ENCODE data around the gene CHST11.
A peak's percentile ranks its signal among the peaks of the same experiment; 100 is the strongest.

The CHST11 gene

GRCh38 chr12:104704224-104704779 lies 247.6 kb downstream of the CHST11 start:
- Mint-ChIP-seq H3K4me1 (peaks cover 41% of the 10 kb centered on the region), H3K9me3 (no peaks in the 10 kb centered on the region), H3K4me3 (no peak overlapping the region), H3K36me3 (ENCODE audit: low read depth) (no peaks in the 10 kb centered on the region), H3K27me3 (ENCODE audit: low read depth, poor library complexity) (no peaks in the 10 kb centered on the region), H3K27ac (peak overlapping the region; percentile 59)
- DNase-seq: no peak
- TF ChIP-seq CTCF (IDR thresholded peaks at IDR 0.05): no peak

DNA sequence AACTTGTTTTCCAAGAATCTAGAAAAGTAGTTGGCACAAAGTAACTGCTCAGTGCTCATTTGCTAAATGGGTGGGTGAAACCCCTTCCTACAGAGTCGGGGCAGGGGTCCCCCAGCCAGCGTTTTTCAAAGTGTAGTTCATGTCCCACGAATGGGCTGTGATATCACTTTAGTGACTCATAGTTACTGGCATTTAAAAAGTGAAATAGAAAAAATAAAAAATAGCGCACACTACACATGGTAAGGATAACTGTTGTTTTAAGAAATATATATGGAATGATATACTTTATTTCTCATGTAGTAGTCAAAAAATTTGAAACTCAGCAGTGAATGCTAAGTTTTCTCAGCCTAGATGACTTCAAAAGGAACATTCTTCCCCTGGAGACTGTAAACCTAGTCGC lies 250.4 kb downstream of the CHST11 start:
- Mint-ChIP-seq H3K27me3 (ENCODE audit: low read depth, poor library complexity) (peaks cover 8% of the 10 kb centered on the region), H3K36me3 (ENCODE audit: low read depth) (no peaks in the 10 kb centered on the region), H3K27ac (no peak overlapping the region), H3K9me3 (no peaks in the 10 kb centered on the region), H3K4me3 (no peak overlapping the region), H3K4me1 (peaks cover 60% of the 10 kb centered on the region)
- DNase-seq: no peak
- TF ChIP-seq CTCF (IDR thresholded peaks at IDR 0.05): no peak

DNA sequence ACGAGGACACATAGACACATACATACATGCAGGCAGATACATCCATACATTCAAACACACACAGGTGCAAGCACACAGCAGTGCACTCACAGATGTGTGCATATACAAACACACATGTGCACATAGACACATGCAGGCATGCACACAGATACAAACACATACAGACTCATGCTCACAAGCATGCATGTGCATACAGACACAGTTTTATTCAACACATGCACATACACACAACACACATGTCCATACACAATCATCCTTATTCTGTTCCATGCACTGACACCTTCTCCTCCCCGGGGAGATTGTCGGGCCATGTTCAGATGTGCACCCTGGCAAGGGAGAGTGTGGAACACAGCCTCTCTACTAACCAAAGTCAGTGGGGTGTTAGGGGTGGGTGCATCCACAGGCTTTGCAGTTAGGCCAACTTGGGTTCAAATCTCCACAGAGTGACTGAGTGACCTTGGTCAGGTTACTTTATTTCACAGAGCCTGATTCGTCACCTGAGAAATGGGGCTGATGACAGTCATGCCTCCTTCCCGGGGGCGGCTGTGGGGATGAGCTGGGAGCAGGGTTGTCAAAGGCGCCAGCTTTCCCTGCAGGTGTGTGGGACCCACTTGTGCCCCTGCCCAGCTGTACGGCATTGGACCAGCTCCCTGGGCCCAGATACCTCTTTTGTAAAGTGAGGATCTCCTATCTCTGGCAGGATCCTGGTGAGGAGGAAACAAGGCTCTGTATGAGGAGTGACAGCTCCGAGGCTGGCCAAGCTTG lies 251.2 kb downstream of the CHST11 start:
- no peak for DNase-seq
- peaks cover 8% of the 10 kb centered on the region for H3K27me3 Mint-ChIP-seq (ENCODE audit: low read depth, poor library complexity)
- H3K36me3 Mint-ChIP-seq (ENCODE audit: low read depth): no peaks in the 10 kb centered on the region
- no peak overlapping the region for H3K4me3 Mint-ChIP-seq
- H3K27ac Mint-ChIP-seq: no peak overlapping the region
- H3K4me1 Mint-ChIP-seq: peaks cover 61% of the 10 kb centered on the region
- H3K9me3 Mint-ChIP-seq: no peaks in the 10 kb centered on the region
- TF ChIP-seq CTCF (IDR thresholded peaks at IDR 0.05): no peak

DNA sequence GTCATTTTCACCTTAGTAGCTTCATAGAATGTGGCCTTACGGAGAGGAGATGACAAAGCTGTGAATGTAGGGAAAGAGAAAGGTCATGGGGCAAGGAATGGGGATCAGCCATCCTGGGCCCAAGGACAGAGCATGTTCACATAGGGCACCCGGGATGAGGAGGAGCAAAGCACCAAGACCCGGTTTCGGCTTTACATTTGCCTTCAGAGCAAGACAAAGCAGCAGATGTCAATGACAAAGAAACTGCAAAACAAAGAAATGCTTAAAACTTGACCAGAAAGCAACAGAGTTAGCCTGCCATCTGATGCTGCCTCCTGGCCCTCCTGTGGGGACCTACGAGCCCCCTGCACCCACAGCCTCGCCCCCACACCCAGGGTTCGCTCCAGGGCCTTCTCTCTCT lies 252.1 kb downstream of the CHST11 start:
- DNase-seq: no peak
- peaks cover 8% of the 10 kb centered on the region for H3K27me3 Mint-ChIP-seq (ENCODE audit: low read depth, poor library complexity)
- TF ChIP-seq CTCF (IDR thresholded peaks at IDR 0.05): no peak
- peak overlapping the region; percentile 36 for H3K27ac Mint-ChIP-seq
- no peaks in the 10 kb centered on the region for H3K36me3 Mint-ChIP-seq (ENCODE audit: low read depth)
- H3K4me3 Mint-ChIP-seq: no peak overlapping the region
- no peaks in the 10 kb centered on the region for H3K9me3 Mint-ChIP-seq
- H3K4me1 Mint-ChIP-seq: peaks cover 61% of the 10 kb centered on the region

DNA sequence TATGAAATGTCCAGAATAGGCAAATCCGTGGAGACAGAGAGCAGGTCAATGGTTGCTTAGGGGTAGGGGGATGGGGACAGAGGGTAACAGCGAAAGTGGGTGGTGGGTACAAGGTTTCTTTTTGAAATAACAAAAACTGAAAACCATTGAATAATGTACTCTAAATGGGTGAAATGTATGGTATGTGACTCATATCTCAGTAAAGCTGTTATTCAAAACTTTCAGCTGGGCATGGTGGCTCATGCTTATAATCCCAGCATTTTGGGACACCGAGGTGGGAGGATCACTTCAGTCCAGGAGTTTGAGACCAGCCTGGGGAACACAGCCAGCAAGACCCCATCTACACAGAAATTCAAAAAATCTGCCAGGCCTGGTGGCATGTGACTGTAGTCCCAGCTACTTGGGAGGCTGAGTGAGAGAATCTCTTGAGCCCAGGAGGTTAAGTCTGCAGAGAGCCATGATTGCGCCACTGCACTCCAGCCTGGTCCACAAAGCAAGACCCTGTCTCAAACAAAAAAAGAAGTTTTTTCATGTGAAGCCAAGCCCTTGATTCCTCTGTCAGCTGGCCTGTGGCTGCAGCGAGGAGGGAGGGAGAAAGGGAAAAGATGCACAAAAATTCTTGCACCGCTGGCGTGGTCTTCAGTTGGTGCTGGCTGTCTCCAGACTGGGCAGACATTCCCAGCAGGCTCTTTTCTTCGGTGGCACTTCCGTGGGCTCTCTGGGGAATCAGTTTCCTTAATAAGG lies 253.1 kb downstream of the CHST11 start:
- H3K4me3 Mint-ChIP-seq: no peak overlapping the region
- TF ChIP-seq CTCF (IDR thresholded peaks at IDR 0.05): no peak
- DNase-seq: no peak
- H3K27me3 Mint-ChIP-seq (ENCODE audit: low read depth, poor library complexity): peaks cover 8% of the 10 kb centered on the region
- no peaks in the 10 kb centered on the region for H3K36me3 Mint-ChIP-seq (ENCODE audit: low read depth)
- no peak overlapping the region for H3K27ac Mint-ChIP-seq
- H3K9me3 Mint-ChIP-seq: no peaks in the 10 kb centered on the region
- peaks cover 61% of the 10 kb centered on the region for H3K4me1 Mint-ChIP-seq

Measured in nephron progenitor cell (in vitro differentiated cells).